HCT116 (cell line): ENCODE measurements around the gene XAB2. TPM values are rescaled to one million over a fixed set of nuclear protein-coding genes. Genes with fewer than 3 reads are reported as not detected.

Experiments
- ATAC-seq: fragments of 200-7000 bp; cut with Tn5 transposase; 2 replicates; pipeline ENCODE4 v1.9.1; 2020; ENCODE audit warnings: mild to moderate bottlenecking, moderate library complexity
- BruUV-seq: library from RNA; stranded (reverse); fragments of 400-500 nt; replicated peaks from 2 replicates; lab custom pipeline; 2021; lab: Mats Ljungman, UMichigan
- CTCF ChIA-PET: fragments of 300-600 bp; sonication (Branson Sonifier 250); formaldehyde crosslinking; loops from one replicate; lab custom pipeline; 2021; ENCODE audit warnings: antibody characterized with exemption; lab: Charles Lee
- POLR2A ChIA-PET: fragments of 300-600, 350-600 bp; sonication (Branson Sonifier 250); formaldehyde crosslinking; loops from one replicate; lab custom pipeline; 2021; ENCODE audit warnings: antibody characterized with exemption; lab: Charles Lee
- RAD21 ChIA-PET, 2 experiments: fragments of 300-600 bp; sonication (Branson Sonifier 250); formaldehyde crosslinking; loops; one replicate each; lab custom pipeline; 2023; ENCODE audit warnings: low total read pairs in 2 of 2; ENCODE audit not compliant: uncharacterized antibody in 2 of 2, unreplicated experiment in 2 of 2, low non-redundant PET in 1 of 2; lab: Charles Lee
- DNase-seq: peaks from one replicate; pipeline ENCODE4 v3.0.0-alpha.2; 2010; ENCODE audit warnings: low read depth, low spot score
- H2AFZ ChIP-seq: fragments of 200-600 bp; shearing (Covaris generic), sonication (generic); 2 replicates; pipeline ENCODE4 v1.6.1; 2017; ENCODE audit warnings: low read depth, mixed run types, mixed read lengths, antibody characterized with exemption, low read length; ENCODE audit not compliant: poor library complexity, severe bottlenecking
- H3K27ac ChIP-seq: 2 replicates; pipeline ENCODE4 v1.5.1; 2012; ENCODE audit warnings: low read depth, low read length
- H3K27me3 ChIP-seq: fragments of 200-600 bp; sonication (generic); 2 replicates; pipeline ENCODE4 v1.6.1; 2016; ENCODE audit warnings: mixed run types, low read length, mixed read lengths; ENCODE audit not compliant: insufficient read depth
- H3K36me3 ChIP-seq, 2 experiments: fragments of 200-500 bp in 1 of 2; fragments of 200-600 bp in 1 of 2; sonication (Bioruptor generic) in 1 of 2; sonication (generic) in 1 of 2; 2 replicates each; pipeline versions ENCODE4 v1.5.1 to v1.6.1; 2014 to 2016; ENCODE audit warnings: low read length in 2 of 2, inconsistent platforms in 1 of 2, mixed read lengths in 1 of 2, mixed run types in 1 of 2; ENCODE audit not compliant: insufficient read depth in 2 of 2, control insufficient read depth in 1 of 2
- H3K4me1 ChIP-seq, 2 experiments: fragments of 200-600 bp in 1 of 2; sonication (generic) in 1 of 2; 2 replicates each; pipeline versions ENCODE4 v1.5.1 to v1.6.1; 2012 to 2017; ENCODE audit warnings: low read length in 2 of 2, inconsistent platforms in 1 of 2, mild to moderate bottlenecking in 1 of 2, mixed read lengths in 1 of 2, mixed run types in 1 of 2, moderate library complexity in 1 of 2; ENCODE audit not compliant: insufficient read depth in 2 of 2, control insufficient read depth in 1 of 2
- H3K4me2 ChIP-seq: fragments of 200-600 bp; sonication (generic); 2 replicates; pipeline ENCODE4 v1.6.1; 2017; ENCODE audit warnings: mixed run types, low read length, mixed read lengths
- H3K4me3 ChIP-seq, 2 experiments: fragments of 200-600 bp in 1 of 2; sonication (generic) in 1 of 2; replicated peaks in 1 of 2; 2 replicates each; pipeline ENCODE4 v1.5.1; 2011 to 2016; ENCODE audit warnings: low read length in 2 of 2, control low read depth in 1 of 2, low read depth in 1 of 2, mild to moderate bottlenecking in 1 of 2, mixed read lengths in 1 of 2, mixed run types in 1 of 2
- H3K79me2 ChIP-seq: fragments of 200-600 bp; sonication (generic); 2 replicates; pipeline ENCODE4 v1.6.1; 2017; ENCODE audit warnings: mild to moderate bottlenecking, mixed run types, low read length, moderate library complexity, mixed read lengths; ENCODE audit not compliant: insufficient read depth
- H3K9ac ChIP-seq: fragments of 200-600 bp; sonication (generic); 2 replicates; pipeline ENCODE4 v1.6.1; 2016; ENCODE audit warnings: low read length, mixed read lengths
- H3K9me2 ChIP-seq: fragments of 200-600 bp; sonication (generic), shearing (Covaris generic); 2 replicates; pipeline ENCODE4 v1.6.1; 2017; ENCODE audit warnings: mixed run types, mild to moderate bottlenecking, moderate library complexity; ENCODE audit not compliant: insufficient read depth
- H3K9me3 ChIP-seq, 2 experiments: fragments of 200-500 bp in 1 of 2; fragments of 200-600 bp in 1 of 2; sonication (Bioruptor generic) in 1 of 2; sonication (generic) in 1 of 2; 2 replicates each; pipeline ENCODE4 v1.6.1; 2014 to 2017; ENCODE audit warnings: low read length in 2 of 2, mixed read lengths in 2 of 2, inconsistent platforms in 1 of 2, low read depth in 1 of 2, mild to moderate bottlenecking in 1 of 2, mixed run types in 1 of 2, moderate library complexity in 1 of 2; ENCODE audit not compliant: control insufficient read depth in 1 of 2, insufficient read depth in 1 of 2
- H4K20me1 ChIP-seq: fragments of 200-600 bp; sonication (generic), shearing (Covaris generic); 2 replicates; pipeline ENCODE4 v1.6.1; 2017; ENCODE audit warnings: mixed run types, mild to moderate bottlenecking, moderate library complexity; ENCODE audit not compliant: insufficient read depth
- CBX3 ChIP-seq: IDR thresholded peaks from 2 replicates; pipeline ENCODE4 v1.6.1; 2012; ENCODE audit warnings: low read depth
- EGR1 ChIP-seq: IDR thresholded peaks from 2 replicates; pipeline ENCODE4 v1.6.1; 2012; ENCODE audit warnings: low read depth
- EZH2 ChIP-seq: fragments of 200-600 bp; sonication (generic); IDR thresholded peaks from 2 replicates; pipeline ENCODE4 v1.6.1; 2017; ENCODE audit warnings: antibody characterized with exemption, mixed run types
- MAX ChIP-seq: IDR thresholded peaks from 2 replicates; pipeline ENCODE4 v1.6.1; 2012
- POLR2A ChIP-seq: IDR thresholded peaks from 2 replicates; pipeline ENCODE4 v1.7.0; 2011; ENCODE audit warnings: borderline replicate concordance; ENCODE audit not compliant: insufficient read depth, insufficient read length; ENCODE audit errors: extremely low read depth
- POLR2AphosphoS5 ChIP-seq: IDR thresholded peaks from 2 replicates; pipeline ENCODE4 v1.6.1; 2011; ENCODE audit warnings: mild to moderate bottlenecking, low read depth, low read length, moderate library complexity
- REST ChIP-seq: IDR thresholded peaks from 2 replicates; pipeline ENCODE4 v1.6.1; 2012; ENCODE audit warnings: low read depth
- SRF ChIP-seq: IDR thresholded peaks from 2 replicates; pipeline ENCODE4 v1.6.1; 2012; ENCODE audit warnings: low read depth
- TCF7L2 ChIP-seq: IDR thresholded peaks from 2 replicates; pipeline ENCODE4 v1.7.0; 2011; ENCODE audit warnings: borderline replicate concordance, inconsistent platforms; ENCODE audit not compliant: insufficient read depth, insufficient read length; ENCODE audit errors: extremely low read depth
- YY1 ChIP-seq: IDR thresholded peaks from 2 replicates; pipeline ENCODE4 v1.6.1; 2011; ENCODE audit warnings: low read length, low read depth, moderate library complexity, mild to moderate bottlenecking; ENCODE audit not compliant: insufficient replicate concordance; ENCODE audit errors: extremely low read depth
- ZBTB33 ChIP-seq: IDR thresholded peaks from 2 replicates; pipeline ENCODE4 v1.6.1; 2011; ENCODE audit warnings: mild to moderate bottlenecking, low read length, moderate library complexity; ENCODE audit not compliant: insufficient replicate concordance; ENCODE audit errors: extremely low read depth
- ZFX ChIP-seq: fragments of 450-650 bp; IDR thresholded peaks from 2 replicates; pipeline ENCODE4 v1.6.1; 2017
- intact Hi-C: fragments of 100-400 bp; cut with micrococcal nuclease; formaldehyde crosslinking; loops from 2 replicates; pipeline ENCODE4 v1.10.0; 2022
- total RNA-seq: library from RNA; stranded (reverse); gene quantifications from one replicate; pipeline ENCODE4 v1.2.1, GENCODE V29; 2021; ENCODE audit not compliant: unreplicated experiment
- TF ChIP-seq, protein P1 (sequence below): IDR thresholded peaks from 2 replicates; pipeline ENCODE4 v1.6.1; 2012

The XAB2 gene
- total RNA-seq, 1 experiment from 2014 or later: 103 TPM

DNA sequence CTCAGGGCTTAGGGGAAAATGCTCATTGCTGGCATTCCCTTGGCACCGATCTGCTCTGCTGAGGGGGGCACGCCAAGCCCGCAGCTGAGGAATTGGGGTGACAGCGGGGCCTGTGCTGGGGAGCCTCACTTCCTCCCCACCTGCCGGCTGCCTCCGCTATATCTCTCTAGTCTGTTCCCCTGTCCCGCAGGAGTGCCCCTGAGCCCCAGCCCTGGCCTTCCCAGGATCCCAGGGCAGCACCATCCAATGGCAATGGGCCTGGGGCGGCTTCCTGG lies 17.0 kb upstream of the XAB2 start:
- no peak overlapping the region for H3K4me2 ChIP-seq
- H3K36me3 ChIP-seq: peaks cover 0 to 11% of the 10 kb centered on the region in 2 experiments; a peak in 1 of 4 replicates
- no peaks in the 10 kb centered on the region for H3K79me2 ChIP-seq
- no peak for TF ChIP-seq CBX3
- no peak for TF ChIP-seq EGR1
- TF ChIP-seq TCF7L2: no peak
- TF ChIP-seq, protein P1, sequence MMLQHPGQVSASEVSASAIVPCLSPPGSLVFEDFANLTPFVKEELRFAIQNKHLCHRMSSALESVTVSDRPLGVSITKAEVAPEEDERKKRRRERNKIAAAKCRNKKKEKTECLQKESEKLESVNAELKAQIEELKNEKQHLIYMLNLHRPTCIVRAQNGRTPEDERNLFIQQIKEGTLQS: no peak
- TF ChIP-seq YY1: no peak
- TF ChIP-seq EZH2: no peak
- TF ChIP-seq ZFX: no peak
- no peak for TF ChIP-seq REST
- no peak for TF ChIP-seq POLR2AphosphoS5
- no peak for TF ChIP-seq POLR2A
- no peak for TF ChIP-seq SRF
- no peak for TF ChIP-seq ZBTB33
- no peak for TF ChIP-seq MAX
- H3K4me1 ChIP-seq: peaks cover 0 to 13% of the 10 kb centered on the region in 2 experiments; a peak in 2 of 4 replicates
- ChIA-PET POLR2A (no interaction called here), RAD21 (no interaction called here), CTCF (no interaction called here)
- H3K27ac ChIP-seq: no peak overlapping the region
- H3K27me3 ChIP-seq: no peaks in the 10 kb centered on the region
- H4K20me1 ChIP-seq: no peaks in the 10 kb centered on the region
- no peaks in the 10 kb centered on the region for H3K9me3 ChIP-seq
- H3K4me3 ChIP-seq: no peak overlapping the region
- no peak overlapping the region for H2AFZ ChIP-seq
- intact Hi-C loops: no loop called here
- BruUV-seq: no TSS peak
- no peaks in the 10 kb centered on the region for H3K9me2 ChIP-seq
- H3K9ac ChIP-seq: no peak overlapping the region
- ATAC-seq (no peak), DNase-seq (no peak)
